CD8-positive, alpha-beta memory T cell (primary cell): ENCODE data around the gene LMAN2. TPM values are rescaled to one million over a fixed set of nuclear protein-coding genes. Genes with fewer than 3 reads are reported as not detected.
"Not testable (repeated sequence)": the region's sequence is repeated elsewhere in the genome, so short reads cannot be mapped to it uniquely, and the experiment has no call there.

Source experiments
- CTCF ChIA-PET: fragments of 350-600 bp; sonication (Branson Sonifier 250); formaldehyde crosslinking; loops from one replicate; lab custom pipeline; 2021; ENCODE audit warnings: antibody characterized with exemption; lab: Charles Lee
- POLR2A ChIA-PET: fragments of 350-600 bp; sonication (Branson Sonifier 250); formaldehyde crosslinking; loops from one replicate; lab custom pipeline; 2021; ENCODE audit warnings: antibody characterized with exemption; lab: Charles Lee
- DNase-seq, 5 donors: peaks; one replicate each; pipeline versions ENCODE4 v3.0.0 to v3.0.0-alpha.2; 2020 to 2022; ENCODE audit warnings: mixed read lengths in 1 of 5
- H3K27ac ChIP-seq: one replicate; pipeline ENCODE4 v1.7.0; 2013; ENCODE audit warnings: low read depth, mild to moderate bottlenecking, low read length, moderate library complexity
- H3K27me3 ChIP-seq: 2 replicates; pipeline ENCODE4 v1.7.0; 2013; ENCODE audit warnings: low read length, mild to moderate bottlenecking; ENCODE audit not compliant: insufficient read depth, poor library complexity, severe bottlenecking
- H3K36me3 ChIP-seq: 2 replicates; pipeline ENCODE4 v1.7.0; 2013; ENCODE audit warnings: mild to moderate bottlenecking, low read length, moderate library complexity; ENCODE audit not compliant: insufficient read depth
- H3K4me1 ChIP-seq: 2 replicates; pipeline ENCODE4 v1.7.0; 2013; ENCODE audit warnings: mild to moderate bottlenecking, low read length, moderate library complexity; ENCODE audit not compliant: insufficient read depth
- H3K4me3 ChIP-seq: 2 replicates; pipeline ENCODE4 v1.7.0; 2013; ENCODE audit warnings: mild to moderate bottlenecking, low read length
- H3K9me3 ChIP-seq: 2 replicates; pipeline ENCODE4 v1.7.0; 2013; ENCODE audit warnings: mild to moderate bottlenecking, low read length
- H3K27ac Mint-ChIP-seq, 8 donors: one replicate each; pipeline ENCODE4 v1.8.0; 2020 to 2021; ENCODE audit warnings: mixed read lengths in 8 of 8, mild to moderate bottlenecking in 6 of 8, inconsistent platforms in 3 of 8, moderate library complexity in 3 of 8
- H3K27me3 Mint-ChIP-seq, 2 donors: one replicate each; pipeline ENCODE4 v1.8.0; 2020 to 2021; ENCODE audit warnings: mixed read lengths in 2 of 2, mild to moderate bottlenecking in 1 of 2, moderate library complexity in 1 of 2
- H3K36me3 Mint-ChIP-seq, 3 donors: one replicate each; pipeline ENCODE4 v1.8.0; 2020 to 2021; ENCODE audit warnings: mixed read lengths in 3 of 3, inconsistent platforms in 1 of 3, mild to moderate bottlenecking in 1 of 3
- H3K4me1 Mint-ChIP-seq, 3 donors: one replicate each; pipeline ENCODE4 v1.8.0; 2020 to 2021; ENCODE audit warnings: mixed read lengths in 3 of 3, inconsistent platforms in 1 of 3, mild to moderate bottlenecking in 1 of 3
- H3K4me3 Mint-ChIP-seq, 7 donors: one replicate each; pipeline ENCODE4 v1.8.0; 2020 to 2021; ENCODE audit warnings: mixed read lengths in 7 of 7, mild to moderate bottlenecking in 6 of 7, moderate library complexity in 4 of 7, inconsistent platforms in 2 of 7
- H3K9me3 Mint-ChIP-seq, 5 donors: one replicate each; pipeline ENCODE4 v1.8.0; 2020 to 2022; ENCODE audit warnings: mixed read lengths in 5 of 5, mild to moderate bottlenecking in 3 of 5, moderate library complexity in 2 of 5, inconsistent platforms in 1 of 5
- polyA plus RNA-seq: library from polyadenylated mRNA; unstranded; fragments of 300-500 nt; fragmentation: Illumina TruSeq; gene quantifications from one replicate; pipeline ENCODE4 v1.2.3, GENCODE V29; 2021
- total RNA-seq, 2 experiments: library from RNA; stranded (reverse); gene quantifications; one replicate each; pipeline ENCODE4 v1.2.3, GENCODE V29; 2021

The LMAN2 gene
- total and polyA plus RNA-seq, 3 experiments from 2014 or later: 112 to 276 (median 126) TPM

DNA sequence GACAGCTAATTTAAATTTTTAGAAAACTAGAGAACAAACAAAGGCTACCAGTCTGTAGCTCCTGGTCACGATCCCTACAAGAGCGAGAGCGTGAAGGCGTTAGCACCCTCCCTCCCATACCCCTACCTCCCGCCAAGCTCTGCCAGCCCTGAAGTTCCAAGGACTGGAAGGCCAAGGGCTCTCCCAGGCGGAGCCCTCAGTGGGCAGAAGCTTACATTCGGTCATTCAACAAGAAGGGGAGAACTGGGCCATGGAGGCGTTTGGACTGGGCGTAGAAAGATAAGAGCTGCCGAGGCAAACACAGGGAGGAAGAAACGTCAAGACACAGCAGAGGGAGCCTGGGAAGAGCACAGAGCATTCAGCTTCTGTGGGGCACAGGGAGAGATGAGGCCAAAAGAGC is 42.7 kb downstream of the LMAN2 start:
- H3K27me3 ChIP-seq: no peaks in the 10 kb centered on the region
- Mint-ChIP-seq H3K27ac (peak overlapping the region in 5 of 8 donors; percentile 44 to 95 (median 63)), H3K9me3 (no peaks in the 10 kb centered on the region), H3K36me3 (peaks cover 4 to 32% (median 8%) of the 10 kb centered on the region in 3 donors), H3K4me3 (peak overlapping the region in 2 of 7 donors; percentile 46 to 70), H3K27me3 (peaks cover 0 to 5% of the 10 kb centered on the region in 2 donors), H3K4me1 (peaks cover 56 to 75% (median 59%) of the 10 kb centered on the region in 3 donors)
- H3K27ac ChIP-seq: no peak overlapping the region
- H3K4me3 ChIP-seq: no peak overlapping the region
- H3K9me3 ChIP-seq: no peaks in the 10 kb centered on the region
- DNase-seq: no peak
- H3K36me3 ChIP-seq: peaks cover 19% of the 10 kb centered on the region
- CTCF ChIA-PET: interaction anchor here (1.0 to 4.5 kb wide), 25 partner anchors 9 to 207 kb away, joined by 3 to 35 read pairs (median 7); partner anchors contain the start of genes DDX41, LMAN2, PDLIM7 and RGS14
- POLR2A ChIA-PET: no interaction called here
- H3K4me1 ChIP-seq: peaks cover 38% of the 10 kb centered on the region

DNA sequence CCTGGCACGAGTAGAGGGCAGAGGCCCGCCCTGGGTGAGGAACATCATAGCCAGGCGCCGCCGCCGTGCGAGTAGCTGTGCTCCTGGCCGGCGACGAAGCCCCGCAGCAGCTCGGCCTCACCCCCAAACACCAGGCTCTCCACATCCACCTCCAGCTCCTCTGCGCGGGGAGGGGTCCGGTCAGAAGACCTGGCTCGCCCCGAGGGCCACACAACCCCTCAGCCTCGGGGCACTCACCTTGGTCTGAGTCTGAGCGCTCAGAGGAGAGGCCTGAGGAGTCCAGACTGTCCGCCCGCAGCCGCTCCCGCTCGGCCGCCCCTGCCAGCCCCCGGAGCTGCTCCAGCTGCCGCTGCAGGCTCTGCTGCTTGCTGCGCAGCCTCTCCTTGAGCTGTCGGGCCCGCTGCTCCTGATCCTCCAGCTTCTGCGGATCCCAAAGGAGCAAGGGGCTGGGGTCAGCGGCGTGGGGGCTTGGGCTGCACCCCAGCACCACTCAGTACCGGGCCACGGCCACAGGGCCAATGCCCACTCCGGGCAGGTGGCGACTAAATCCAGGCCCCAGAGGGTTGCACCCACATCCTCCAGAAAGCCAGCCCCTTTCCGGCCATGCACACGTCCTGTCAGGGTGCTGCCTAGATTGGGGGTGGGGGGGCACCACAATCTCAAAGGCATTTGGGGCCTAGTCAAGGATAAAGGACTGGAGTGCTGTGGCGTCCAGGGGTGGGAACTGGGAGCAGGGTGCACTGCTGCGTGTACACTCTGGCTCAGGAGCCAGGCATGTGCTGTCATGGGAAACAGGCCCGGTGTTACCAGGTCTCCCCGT is 43.7 kb downstream of the LMAN2 start:
- CTCF ChIA-PET: interaction anchor here (1.0 to 4.5 kb wide), 8 partner anchors 9 to 194 kb away, joined by 3 to 35 read pairs (median 18); partner anchors contain the start of gene PDLIM7
- Mint-ChIP-seq H3K9me3 (no peaks in the 10 kb centered on the region), H3K36me3 (peaks cover 4 to 36% (median 8%) of the 10 kb centered on the region in 3 donors), H3K4me1 (peaks cover 53 to 76% (median 56%) of the 10 kb centered on the region in 3 donors), H3K27ac (peak overlapping the region in 1 of 8 donors; percentile 39), H3K27me3 (peaks cover 0 to 5% of the 10 kb centered on the region in 2 donors), H3K4me3 (no peak overlapping the region)
- POLR2A ChIA-PET: no interaction called here
- DNase-seq: no peak
- Histone ChIP-seq H3K27me3 (no peaks in the 10 kb centered on the region), H3K4me3 (no peak overlapping the region), H3K4me1 (peaks cover 36% of the 10 kb centered on the region), H3K9me3 (no peaks in the 10 kb centered on the region), H3K27ac (no peak overlapping the region), H3K36me3 (peaks cover 19% of the 10 kb centered on the region)

DNA sequence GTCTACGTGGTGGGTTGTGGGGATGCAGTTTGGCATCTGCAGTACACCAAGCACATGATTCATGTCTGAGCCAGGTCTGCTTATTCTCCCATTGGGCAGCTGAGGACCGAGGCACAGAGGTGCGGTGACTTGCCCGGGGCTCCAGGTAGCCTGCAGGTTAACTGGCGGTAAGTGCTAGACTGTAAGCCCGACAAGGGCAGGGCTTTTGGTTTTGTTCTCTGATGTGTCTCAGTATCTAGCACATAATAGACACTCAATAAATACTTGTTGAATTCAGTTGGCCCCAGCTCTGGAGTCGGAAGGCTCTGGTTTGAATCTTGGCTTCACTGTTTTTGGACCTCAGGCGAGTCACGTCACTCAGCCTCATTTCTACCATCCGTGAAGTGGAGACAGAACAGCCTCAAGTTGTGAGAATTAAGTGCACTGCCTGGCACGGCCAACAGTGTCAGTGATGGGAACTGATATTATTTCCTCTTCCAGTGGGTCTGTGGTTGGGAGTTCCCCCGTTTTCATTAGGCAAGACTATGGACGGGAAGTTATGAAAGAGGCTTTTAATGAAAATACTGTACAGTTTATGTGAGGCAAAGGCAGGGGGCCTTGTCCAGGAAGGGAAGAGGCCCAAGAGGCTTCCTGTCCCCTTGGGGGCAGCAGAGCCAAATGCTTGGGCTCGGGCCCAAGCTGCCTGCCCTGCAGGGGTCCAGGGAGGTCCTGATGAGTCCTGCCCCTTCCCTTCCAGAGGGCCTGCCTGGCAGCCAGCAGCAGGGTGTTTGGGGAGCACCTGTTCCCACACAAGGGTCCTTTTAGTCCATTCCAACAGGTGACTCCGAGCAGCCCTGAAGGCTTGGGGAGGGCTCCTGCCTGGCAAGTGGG is 44.6 kb downstream of the LMAN2 start:
- Histone ChIP-seq H3K4me3 (no peak overlapping the region), H3K27me3 (no peaks in the 10 kb centered on the region), H3K4me1 (peaks cover 39% of the 10 kb centered on the region), H3K36me3 (peaks cover 19% of the 10 kb centered on the region), H3K9me3 (no peaks in the 10 kb centered on the region), H3K27ac (no peak overlapping the region)
- Mint-ChIP-seq H3K4me1 (peaks cover 58 to 77% (median 61%) of the 10 kb centered on the region in 3 donors), H3K27me3 (peaks cover 0 to 5% of the 10 kb centered on the region in 2 donors), H3K36me3 (peaks cover 4 to 36% (median 8%) of the 10 kb centered on the region in 3 donors), H3K27ac (peak overlapping the region in 7 of 8 donors; percentile 61 to 92 (median 68)), H3K9me3 (no peaks in the 10 kb centered on the region), H3K4me3 (peak overlapping the region in 3 of 7 donors; percentile 5 to 96 (median 61))
- DNase-seq: no peak
- CTCF ChIA-PET: interaction anchor here (0.9 to 4.5 kb wide), 2 partner anchors 95 to 150 kb away, joined by 3 to 31 read pairs; no protein-coding TSS in a partner anchor
- POLR2A ChIA-PET: no interaction called here

DNA sequence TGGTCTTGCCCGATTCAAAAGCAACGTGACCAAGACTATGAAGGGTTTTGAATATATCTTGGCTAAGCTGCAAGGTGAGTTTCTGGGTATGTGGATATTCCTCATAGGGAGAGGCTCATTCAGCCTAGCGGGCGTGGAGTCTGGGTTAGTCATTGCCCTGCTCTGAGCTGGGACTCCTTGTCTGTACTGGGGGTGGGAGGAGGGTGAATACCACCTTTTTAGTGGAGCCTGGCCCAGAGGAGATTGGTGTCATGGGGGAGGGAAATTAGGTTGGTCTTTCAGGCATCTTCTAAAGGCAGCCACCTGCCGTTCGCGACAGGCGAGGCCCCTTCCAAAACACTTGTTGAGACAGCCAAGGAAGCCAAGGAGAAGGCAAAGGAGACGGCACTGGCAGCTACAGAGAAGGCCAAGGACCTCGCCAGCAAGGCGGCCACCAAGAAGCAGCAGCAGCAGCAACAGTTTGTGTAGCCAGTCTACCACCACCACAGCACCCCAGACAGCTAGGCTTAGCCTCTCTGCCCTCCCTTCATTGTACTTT is 45.3 kb downstream of the LMAN2 start:
- H3K27me3 ChIP-seq, H3K9me3 Mint-ChIP-seq, H3K4me3 ChIP-seq, H3K27me3 Mint-ChIP-seq, H3K9me3 ChIP-seq, DNase-seq, POLR2A ChIA-PET, H3K27ac ChIP-seq: not testable (repeated sequence)
- CTCF ChIA-PET: interaction anchor here (0.9 kb wide), 1 partner anchor 96 kb away, joined by 3 read pairs; no protein-coding TSS in a partner anchor
- Histone ChIP-seq H3K36me3 (peaks cover 19% of the 10 kb centered on the region), H3K4me1 (peaks cover 41% of the 10 kb centered on the region)
- Mint-ChIP-seq H3K4me3 (peak overlapping the region in 6 of 7 donors; percentile 48 to 96 (median 94)), H3K4me1 (peaks cover 59 to 78% (median 68%) of the 10 kb centered on the region in 3 donors), H3K36me3 (peaks cover 4 to 36% (median 8%) of the 10 kb centered on the region in 3 donors), H3K27ac (peak overlapping the region; percentile 8 to 83 (median 70))

DNA sequence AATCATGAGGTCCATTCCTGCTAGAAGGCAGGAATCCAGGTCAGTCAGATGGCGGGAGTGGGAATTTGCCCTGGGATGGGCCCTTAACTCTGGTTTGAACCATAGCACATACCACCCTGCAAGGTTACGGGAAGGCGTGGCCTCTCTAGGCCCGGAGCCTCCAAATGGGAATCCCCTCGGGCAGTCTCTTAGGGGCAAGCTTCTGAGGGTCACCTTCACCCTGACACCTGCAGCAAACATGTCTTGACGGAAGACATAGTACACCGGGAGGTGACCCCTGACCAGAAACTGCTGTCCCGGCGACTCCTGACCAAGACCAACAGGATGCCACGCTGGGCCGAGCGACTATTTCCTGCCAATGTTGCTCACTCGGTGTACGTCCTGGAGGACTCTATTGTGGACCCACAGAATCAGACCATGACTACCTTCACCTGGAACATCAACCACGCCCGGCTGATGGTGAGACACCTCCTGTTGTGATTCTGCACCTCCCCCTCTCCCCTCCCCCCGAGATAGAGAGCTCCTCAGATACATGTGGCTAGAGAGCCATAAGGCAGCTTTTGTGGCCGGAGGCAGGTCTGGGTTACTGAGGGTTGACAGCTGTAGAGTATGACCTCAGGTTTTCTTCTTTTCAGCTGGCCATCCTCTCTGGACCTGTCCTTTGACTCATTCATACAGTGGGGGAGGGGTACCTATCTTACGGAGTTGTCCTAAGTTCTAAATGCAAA is 46.9 kb downstream of the LMAN2 start:
- Mint-ChIP-seq H3K27me3 (peaks cover 0 to 3% of the 10 kb centered on the region in 2 donors), H3K36me3 (peaks cover 6 to 39% (median 8%) of the 10 kb centered on the region in 3 donors), H3K27ac (peak overlapping the region; percentile 92 to 99 (median 95)), H3K9me3 (no peaks in the 10 kb centered on the region), H3K4me1 (peaks cover 63 to 81% (median 73%) of the 10 kb centered on the region in 3 donors), H3K4me3 (peak overlapping the region; percentile 93 to 98 (median 96))
- H3K9me3 ChIP-seq: no peaks in the 10 kb centered on the region
- CTCF ChIA-PET: interaction anchor here (0.8 to 2.0 kb wide), 3 partner anchors 12 to 190 kb away, joined by 3 to 8 read pairs (median 5); no protein-coding TSS in a partner anchor
- POLR2A ChIA-PET: interaction anchor here (0.6 to 1.5 kb wide), 5 partner anchors 8 to 816 kb away, joined by 3 to 6 read pairs (median 3); no protein-coding TSS in a partner anchor
- peak overlapping the region; percentile 99 for H3K4me3 ChIP-seq
- peak in 2 of 5 donors; percentile 31 to 52 for DNase-seq
- peak overlapping the region; percentile 91 for H3K27ac ChIP-seq
- no peaks in the 10 kb centered on the region for H3K27me3 ChIP-seq
- H3K4me1 ChIP-seq: peaks cover 50% of the 10 kb centered on the region
- peaks cover 19% of the 10 kb centered on the region for H3K36me3 ChIP-seq

DNA sequence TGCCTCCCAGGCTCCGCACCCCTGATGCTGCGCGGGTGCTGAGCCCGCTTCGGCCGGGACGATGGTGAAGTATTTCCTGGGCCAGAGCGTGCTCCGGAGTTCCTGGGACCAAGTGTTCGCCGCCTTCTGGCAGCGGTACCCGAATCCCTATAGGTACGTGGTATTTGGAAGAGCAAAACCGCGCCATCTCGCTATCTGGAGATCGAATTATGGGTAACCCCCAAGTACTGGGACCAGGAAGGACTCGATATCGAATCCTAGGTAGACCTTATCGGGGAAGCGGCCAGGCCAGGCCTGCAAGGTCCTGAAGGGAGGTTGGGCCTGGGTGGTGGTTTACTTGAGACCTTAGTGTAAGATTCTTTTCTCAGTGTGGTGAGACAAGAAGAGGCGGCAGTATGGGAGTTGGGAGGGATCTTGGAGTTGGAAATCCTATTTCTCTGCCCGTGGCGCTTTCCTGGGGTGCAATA is 47.5 kb downstream of the LMAN2 start:
- no peak for DNase-seq
- Histone ChIP-seq H3K4me1 (peaks cover 56% of the 10 kb centered on the region), H3K36me3 (peaks cover 19% of the 10 kb centered on the region)

More for the DNA sequence above, 47.5 kb downstream of the LMAN2 start:
- Mint-ChIP-seq H3K4me1 (peaks cover 63 to 81% (median 73%) of the 10 kb centered on the region in 3 donors), H3K4me3 (peak overlapping the region; percentile 93 to 98 (median 96)), H3K9me3 (no peaks in the 10 kb centered on the region), H3K36me3 (peaks cover 6 to 39% (median 8%) of the 10 kb centered on the region in 3 donors), H3K27ac (peak overlapping the region; percentile 92 to 99 (median 95)), H3K27me3 (peaks cover 0 to 3% of the 10 kb centered on the region in 2 donors)
- peak overlapping the region; percentile 91 for H3K27ac ChIP-seq
- H3K9me3 ChIP-seq: no peaks in the 10 kb centered on the region
- POLR2A ChIA-PET: interaction anchor here (1.0 to 1.5 kb wide), 4 partner anchors 9 to 168 kb away, joined by 3 to 6 read pairs (median 4); no protein-coding TSS in a partner anchor
- H3K4me3 ChIP-seq: peak overlapping the region; percentile 99
- CTCF ChIA-PET: interaction anchor here (0.8 to 2.0 kb wide), 7 partner anchors 9 to 192 kb away, joined by 3 to 8 read pairs (median 4); no protein-coding TSS in a partner anchor
- no peaks in the 10 kb centered on the region for H3K27me3 ChIP-seq
